Body of pancreas (tissue), 4 donors: Measurements from ENCODE around the gene PACS2.

Source experiments
- POLR2A ChIP-seq, 3 donors: fragments of 450-650 bp; IDR thresholded peaks; one replicate each; pipeline ENCODE4 v1.6.1; 2016; ENCODE audit warnings: antibody characterized with exemption in 3 of 3, mild to moderate bottlenecking in 2 of 3
- TF ChIP-seq, protein P1 (sequence below), 7 experiments: fragments of 450-650 bp in 4 of 7; fragments of 200-600 bp in 3 of 7; sonication (generic) in 3 of 7; IDR thresholded peaks; one replicate each; pipeline ENCODE4 v1.5.1; 2016 to 2019; ENCODE audit warnings: antibody characterized with exemption in 7 of 7

DNA sequence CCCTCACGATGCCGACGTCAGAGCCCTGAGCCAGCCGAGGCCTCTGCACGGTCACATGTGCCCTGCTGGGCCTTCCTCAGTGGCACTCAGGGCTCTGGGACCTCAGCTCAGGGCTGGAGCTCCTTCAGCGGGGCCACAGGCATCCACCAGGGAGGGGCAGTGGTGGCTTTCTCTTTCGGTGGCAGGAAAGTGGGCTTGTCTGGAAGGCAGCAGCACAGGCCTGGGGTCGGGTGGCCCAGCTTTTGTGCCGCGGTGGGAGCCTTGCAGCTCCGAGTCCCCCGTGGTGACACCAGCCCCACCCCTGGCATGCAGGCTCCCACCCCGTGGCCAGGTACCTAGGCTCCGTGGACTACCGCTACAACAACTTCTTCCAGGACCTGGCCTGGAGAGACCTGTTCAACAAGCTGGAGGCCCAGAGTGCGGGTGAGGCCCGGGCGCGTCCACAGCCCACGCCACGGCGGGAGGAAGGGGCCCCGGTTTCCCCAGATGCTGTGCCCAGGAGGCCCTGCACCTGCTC is 69.6 kb downstream of the PACS2 start:
- no peak for TF ChIP-seq POLR2A (IDR thresholded peaks at IDR 0.05)
- TF ChIP-seq, protein P1, sequence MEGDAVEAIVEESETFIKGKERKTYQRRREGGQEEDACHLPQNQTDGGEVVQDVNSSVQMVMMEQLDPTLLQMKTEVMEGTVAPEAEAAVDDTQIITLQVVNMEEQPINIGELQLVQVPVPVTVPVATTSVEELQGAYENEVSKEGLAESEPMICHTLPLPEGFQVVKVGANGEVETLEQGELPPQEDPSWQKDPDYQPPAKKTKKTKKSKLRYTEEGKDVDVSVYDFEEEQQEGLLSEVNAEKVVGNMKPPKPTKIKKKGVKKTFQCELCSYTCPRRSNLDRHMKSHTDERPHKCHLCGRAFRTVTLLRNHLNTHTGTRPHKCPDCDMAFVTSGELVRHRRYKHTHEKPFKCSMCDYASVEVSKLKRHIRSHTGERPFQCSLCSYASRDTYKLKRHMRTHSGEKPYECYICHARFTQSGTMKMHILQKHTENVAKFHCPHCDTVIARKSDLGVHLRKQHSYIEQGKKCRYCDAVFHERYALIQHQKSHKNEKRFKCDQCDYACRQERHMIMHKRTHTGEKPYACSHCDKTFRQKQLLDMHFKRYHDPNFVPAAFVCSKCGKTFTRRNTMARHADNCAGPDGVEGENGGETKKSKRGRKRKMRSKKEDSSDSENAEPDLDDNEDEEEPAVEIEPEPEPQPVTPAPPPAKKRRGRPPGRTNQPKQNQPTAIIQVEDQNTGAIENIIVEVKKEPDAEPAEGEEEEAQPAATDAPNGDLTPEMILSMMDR (IDR thresholded peaks at IDR 0.05) = no peak
